CD14-positive monocyte (primary cell): ENCODE results near the gene ITGB6. TPM values are rescaled to one million over a fixed set of nuclear protein-coding genes. Genes with fewer than 3 reads are reported as not detected.

Experiments
- DNase-seq, 3 donors: peaks; one replicate each; pipeline ENCODE4 v3.0.0-alpha.2; 2011 to 2022
- H2AFZ ChIP-seq: 2 replicates; pipeline ENCODE4 v1.6.0; 2012; ENCODE audit warnings: mild to moderate bottlenecking, low read depth, low read length, inconsistent platforms; ENCODE audit not compliant: insufficient read depth, poor library complexity, severe bottlenecking
- H3K27ac ChIP-seq, 2 donors: 1 replicate in 1 of 2; 2 replicates in 1 of 2; pipeline ENCODE4 v1.5.1; 2012 to 2013; ENCODE audit warnings: low read length in 2 of 2, control low read depth in 1 of 2, inconsistent platforms in 1 of 2, low read depth in 1 of 2, mild to moderate bottlenecking in 1 of 2
- H3K27me3 ChIP-seq, 2 donors: one replicate each; pipeline versions ENCODE4 v1.6.0 to v1.6.1; 2011 to 2013; ENCODE audit warnings: low read length in 2 of 2; ENCODE audit not compliant: control insufficient read depth in 2 of 2, insufficient read depth in 2 of 2
- H3K36me3 ChIP-seq, 2 donors: replicated peaks in 1 of 2; 1 replicate in 1 of 2; 2 replicates in 1 of 2; pipeline versions ENCODE4 v1.5.1 to v1.6.1; 2012 to 2013; ENCODE audit warnings: low read length in 2 of 2, control low read depth in 1 of 2, inconsistent platforms in 1 of 2, mild to moderate bottlenecking in 1 of 2; ENCODE audit not compliant: insufficient read depth in 2 of 2, control insufficient read depth in 1 of 2
- H3K4me1 ChIP-seq, 2 donors: 1 replicate in 1 of 2; 2 replicates in 1 of 2; pipeline versions ENCODE4 v1.5.1 to v1.6.1; 2012 to 2013; ENCODE audit warnings: low read length in 2 of 2, control low read depth in 1 of 2, inconsistent platforms in 1 of 2, mild to moderate bottlenecking in 1 of 2, moderate library complexity in 1 of 2; ENCODE audit not compliant: insufficient read depth in 2 of 2, control insufficient read depth in 1 of 2
- H3K4me2 ChIP-seq: replicated peaks from 2 replicates; pipeline ENCODE3; 2012; ENCODE audit warnings: low read length, moderate library complexity, mild to moderate bottlenecking; ENCODE audit not compliant: poor library complexity, severe bottlenecking; ENCODE audit errors: extremely low read depth
- H3K4me3 ChIP-seq, 3 experiments: fragments of 200-600 bp in 1 of 3; sonication (generic) in 1 of 3; replicated peaks in 1 of 3; 1 replicate in 2 of 3; 2 replicates in 1 of 3; pipeline ENCODE4 v1.5.1; 2011 to 2013; ENCODE audit warnings: low read length in 3 of 3, mild to moderate bottlenecking in 3 of 3, control low read depth in 2 of 3, low read depth in 2 of 3, inconsistent platforms in 1 of 3, moderate library complexity in 1 of 3
- H3K79me2 ChIP-seq: 2 replicates; pipeline ENCODE4 v1.6.0; 2012; ENCODE audit warnings: mild to moderate bottlenecking, control low read depth, inconsistent platforms, low read length, moderate library complexity; ENCODE audit not compliant: insufficient read depth
- H3K9ac ChIP-seq: 2 replicates; pipeline ENCODE4 v1.6.0; 2017; ENCODE audit warnings: low read length, mild to moderate bottlenecking; ENCODE audit not compliant: insufficient read depth, poor library complexity, severe bottlenecking
- H3K9me3 ChIP-seq, 2 donors: replicated peaks in 1 of 2; 1 replicate in 1 of 2; 2 replicates in 1 of 2; pipeline versions ENCODE4 v1.5.1 to v1.6.1; 2012 to 2013; ENCODE audit warnings: low read length in 2 of 2, control low read depth in 1 of 2; ENCODE audit not compliant: control insufficient read depth in 1 of 2, insufficient read depth in 1 of 2
- H4K20me1 ChIP-seq: 2 replicates; pipeline ENCODE4 v1.6.0; 2012; ENCODE audit warnings: mild to moderate bottlenecking, low read length, control low read depth, moderate library complexity; ENCODE audit not compliant: insufficient read depth
- H3K27ac Mint-ChIP-seq, 7 donors: one replicate each; pipeline ENCODE4 v1.8.0; 2020; ENCODE audit warnings: mild to moderate bottlenecking in 7 of 7, mixed read lengths in 7 of 7, moderate library complexity in 6 of 7, inconsistent platforms in 2 of 7
- H3K27me3 Mint-ChIP-seq, 3 donors: one replicate each; pipeline ENCODE4 v1.8.0; 2021 to 2022; ENCODE audit warnings: low read depth in 3 of 3, mild to moderate bottlenecking in 3 of 3, mixed read lengths in 3 of 3, moderate library complexity in 3 of 3, inconsistent platforms in 1 of 3
- H3K36me3 Mint-ChIP-seq, 2 donors: one replicate each; pipeline ENCODE4 v1.8.0; 2020; ENCODE audit warnings: mixed read lengths in 2 of 2, inconsistent platforms in 1 of 2, mild to moderate bottlenecking in 1 of 2
- H3K4me1 Mint-ChIP-seq: one replicate; pipeline ENCODE4 v1.8.0; 2020; ENCODE audit warnings: mild to moderate bottlenecking, mixed read lengths
- H3K4me3 Mint-ChIP-seq, 2 donors: one replicate each; pipeline ENCODE4 v1.8.0; 2020; ENCODE audit warnings: mild to moderate bottlenecking in 2 of 2, mixed read lengths in 2 of 2, moderate library complexity in 1 of 2
- H3K9me3 Mint-ChIP-seq, 7 donors: one replicate each; pipeline ENCODE4 v1.8.0; 2020 to 2022; ENCODE audit warnings: mixed read lengths in 7 of 7, mild to moderate bottlenecking in 6 of 7, moderate library complexity in 6 of 7, inconsistent platforms in 2 of 7
- WGBS: methylation state at CpG from one replicate; pipeline ENCODE4 v1.1.5; 2013; ENCODE audit warnings: missing lambda C conversion rate; ENCODE audit not compliant: insufficient coverage; 5-methylcytosine and 5-hydroxymethylcytosine counted together
- intact Hi-C, 2 donors: fragments of 100-400 bp; cut with micrococcal nuclease; formaldehyde crosslinking; loops; one replicate each; pipeline versions ENCODE4 v1.15.0 to v1.15.1; 2023
- polyA plus RNA-seq, 3 donors: library from polyadenylated mRNA; depleted of rRNA in 1 of 3; unstranded in 2 of 3; stranded (reverse) in 1 of 3; fragments of 300-500 nt in 2 of 3; fragments of >200 nt in 1 of 3; fragmentation: Illumina TruSeq in 2 of 3; gene quantifications; 1 replicate in 2 of 3; 2 replicates in 1 of 3; pipeline ENCODE4 v1.2.3, GENCODE V29; 2012 to 2021
- TF ChIP-seq, protein P1 (sequence below): fragments of 200-600 bp; IDR thresholded peaks from one replicate; pipeline ENCODE4 v1.8.0; 2022; ENCODE audit warnings: antibody characterized with exemption, mild to moderate bottlenecking

The ITGB6 gene
- polyA plus RNA-seq, 3 donors: not detected

DNA sequence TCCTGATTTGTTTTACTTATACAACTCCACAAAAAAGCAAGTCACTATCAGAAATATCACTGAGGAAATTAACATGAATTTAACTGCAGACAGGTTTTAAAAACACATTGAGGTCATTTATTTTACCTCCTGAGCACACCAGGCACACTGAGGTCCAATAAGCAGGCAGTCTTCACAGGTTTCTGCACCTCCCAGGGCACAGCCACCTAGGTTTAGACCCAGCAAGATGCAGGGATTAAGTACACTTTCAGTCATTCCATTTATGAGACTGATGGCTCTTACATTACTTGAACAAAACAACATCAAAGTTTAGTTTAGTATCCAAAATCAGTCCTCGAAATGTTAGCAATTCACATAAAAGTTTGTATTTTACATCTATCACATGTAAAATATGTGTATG is 1.0 kb downstream of the ITGB6 start:
- no peaks in the 10 kb centered on the region for H3K9me3 ChIP-seq
- Mint-ChIP-seq H3K9me3 (no peaks in the 10 kb centered on the region), H3K27me3 (peaks cover 0 to 3% (median 2%) of the 10 kb centered on the region in 3 donors), H3K4me1 (peaks cover 2% of the 10 kb centered on the region), H3K36me3 (no peaks in the 10 kb centered on the region), H3K4me3 (no peak overlapping the region), H3K27ac (no peak overlapping the region)
- TF ChIP-seq, protein P1, sequence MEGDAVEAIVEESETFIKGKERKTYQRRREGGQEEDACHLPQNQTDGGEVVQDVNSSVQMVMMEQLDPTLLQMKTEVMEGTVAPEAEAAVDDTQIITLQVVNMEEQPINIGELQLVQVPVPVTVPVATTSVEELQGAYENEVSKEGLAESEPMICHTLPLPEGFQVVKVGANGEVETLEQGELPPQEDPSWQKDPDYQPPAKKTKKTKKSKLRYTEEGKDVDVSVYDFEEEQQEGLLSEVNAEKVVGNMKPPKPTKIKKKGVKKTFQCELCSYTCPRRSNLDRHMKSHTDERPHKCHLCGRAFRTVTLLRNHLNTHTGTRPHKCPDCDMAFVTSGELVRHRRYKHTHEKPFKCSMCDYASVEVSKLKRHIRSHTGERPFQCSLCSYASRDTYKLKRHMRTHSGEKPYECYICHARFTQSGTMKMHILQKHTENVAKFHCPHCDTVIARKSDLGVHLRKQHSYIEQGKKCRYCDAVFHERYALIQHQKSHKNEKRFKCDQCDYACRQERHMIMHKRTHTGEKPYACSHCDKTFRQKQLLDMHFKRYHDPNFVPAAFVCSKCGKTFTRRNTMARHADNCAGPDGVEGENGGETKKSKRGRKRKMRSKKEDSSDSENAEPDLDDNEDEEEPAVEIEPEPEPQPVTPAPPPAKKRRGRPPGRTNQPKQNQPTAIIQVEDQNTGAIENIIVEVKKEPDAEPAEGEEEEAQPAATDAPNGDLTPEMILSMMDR: no peak
- WGBS: no CpG with 5 or more reads among the region's 1 CpG
- no peaks in the 10 kb centered on the region for H3K27me3 ChIP-seq
- H4K20me1 ChIP-seq: no peaks in the 10 kb centered on the region
- no peaks in the 10 kb centered on the region for H3K4me1 ChIP-seq
- no peak overlapping the region for H3K4me3 ChIP-seq
- H3K36me3 ChIP-seq: no peaks in the 10 kb centered on the region
- no peak overlapping the region for H3K27ac ChIP-seq
- H2AFZ ChIP-seq: no peak overlapping the region
- H3K4me2 ChIP-seq: no peak overlapping the region
- no peaks in the 10 kb centered on the region for H3K79me2 ChIP-seq
- no peak overlapping the region for H3K9ac ChIP-seq
- intact Hi-C loops: no loop called here
- no peak for DNase-seq

DNA sequence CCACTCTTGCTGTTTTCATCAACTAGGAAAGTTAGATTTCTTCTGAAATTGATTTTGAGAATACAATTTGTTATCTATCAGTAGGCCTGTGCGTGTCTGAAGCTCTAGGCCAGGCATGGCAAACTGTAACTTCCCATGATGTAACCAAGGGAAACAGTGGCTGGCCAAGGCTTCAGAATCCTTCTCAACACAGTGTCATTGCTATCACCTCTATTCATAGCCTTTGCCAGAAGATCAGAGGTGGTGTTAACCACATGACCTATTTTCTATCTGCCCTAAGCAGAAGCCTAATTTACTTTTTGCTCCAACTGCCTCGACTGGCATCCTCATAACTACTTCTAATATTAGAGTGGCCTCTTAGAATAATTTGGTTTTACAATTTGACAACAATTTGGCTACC is 2.5 kb downstream of the ITGB6 start:
- no peaks in the 10 kb centered on the region for H3K36me3 ChIP-seq
- intact Hi-C loops: no loop called here
- H3K27me3 ChIP-seq: no peaks in the 10 kb centered on the region
- no peak overlapping the region for H2AFZ ChIP-seq
- H3K4me2 ChIP-seq: no peak overlapping the region
- Mint-ChIP-seq H3K36me3 (no peaks in the 10 kb centered on the region), H3K4me3 (no peak overlapping the region), H3K9me3 (no peaks in the 10 kb centered on the region), H3K4me1 (peaks cover 2% of the 10 kb centered on the region), H3K27ac (no peak overlapping the region), H3K27me3 (peaks cover 0 to 3% (median 2%) of the 10 kb centered on the region in 3 donors)
- WGBS: 100% methylated on average over 1 of the region's 2 CpGs
- H3K9ac ChIP-seq: no peak overlapping the region
- H3K27ac ChIP-seq: no peak overlapping the region
- H3K9me3 ChIP-seq: no peaks in the 10 kb centered on the region
- H3K4me1 ChIP-seq: no peaks in the 10 kb centered on the region
- H4K20me1 ChIP-seq: no peaks in the 10 kb centered on the region
- no peak for DNase-seq
- no peak overlapping the region for H3K4me3 ChIP-seq
- H3K79me2 ChIP-seq: no peaks in the 10 kb centered on the region
- TF ChIP-seq, protein P1: no peak
